ENCODE measurements around the gene SPSB2. TPM values are rescaled to one million over a fixed set of nuclear protein-coding genes. Genes with fewer than 3 reads are reported as not detected.
A peak's percentile ranks its signal among the peaks of the same experiment; 100 is the strongest.
"Not testable (repeated sequence)": the region's sequence is repeated elsewhere in the genome, so short reads cannot be mapped to it uniquely, and the experiment has no call there.

Gene SPSB2
- total RNA-seq, 4 donors from 2014 or later = 3.0 to 16.5 (median 7.5) TPM

- Histone ChIP-seq H3K9me3 (no peaks in the 10 kb centered on the region), H3K4me3 (peak within 1 kb of the TSS; percentile 76), H3K4me1 (peaks cover 20% of the 10 kb centered on the region), H3K27ac (peak within 1 kb of the TSS; percentile 77), H3K27me3 (no peaks in the 10 kb centered on the region), H3K36me3 (no peaks in the 10 kb centered on the region)
- WGBS = under 1% methylated on average over 29 of the region's 68 CpGs
- peak in 1 of 2 donors; percentile 89 for DNase-seq (ENCODE audit: low spot score in 2 of 2)
- no peak for TF ChIP-seq POLR2A (IDR thresholded peaks at IDR 0.05)
These were observed 41.3 kb upstream of the SPSB2 start, which contains the start of gene ENO2 for GRCh38 chr12:6914246-6914946. Gene ENO2, plus strand, starts transcription at chr12:6914580. Its CDS starts 1,253 bp downstream, at chr12:6915833.

GRCh38 chr12:6912164-6912935 lies 39.2 kb upstream of the SPSB2 start:
- Histone ChIP-seq H3K4me1 (peaks cover 20% of the 10 kb centered on the region), H3K4me3 (no peak overlapping the region), H3K9me3 (no peaks in the 10 kb centered on the region), H3K27ac (no peak overlapping the region), H3K27me3 (no peaks in the 10 kb centered on the region), H3K36me3 (no peaks in the 10 kb centered on the region)
- 91% methylated on average over 15 of the region's 15 CpGs for WGBS
- no peak for DNase-seq (ENCODE audit: low spot score in 2 of 2)
- TF ChIP-seq CTCF (IDR thresholded peaks at IDR 0.05) (no peak), POLR2A (IDR thresholded peaks at IDR 0.05) (no peak), POLR2AphosphoS5 (IDR thresholded peaks at IDR 0.05) (no peak), EP300 (IDR thresholded peaks at IDR 0.05) (no peak)

GRCh38 chr12:6909421-6910145 lies 36.5 kb upstream of the SPSB2 start:
- WGBS = 86% methylated on average over 4 of the region's 4 CpGs
- no peaks in the 10 kb centered on the region for H3K27me3 ChIP-seq
- DNase-seq (ENCODE audit: low spot score in 2 of 2) = no peak
- no peaks in the 10 kb centered on the region for H3K9me3 ChIP-seq
- peaks cover 4% of the 10 kb centered on the region for H3K36me3 ChIP-seq
- H3K4me1 ChIP-seq = peaks cover 16% of the 10 kb centered on the region
- TF ChIP-seq POLR2AphosphoS5 (IDR thresholded peaks at IDR 0.05) (no peak), CTCF (IDR thresholded peaks at IDR 0.05) (no peak)
- H3K4me3 ChIP-seq = no peak overlapping the region
- H3K27ac ChIP-seq = no peak overlapping the region

- DNase-seq (ENCODE audit: low spot score in 2 of 2); H3K9me3 ChIP-seq: not testable (repeated sequence)
- WGBS = 97% methylated on average over 11 of the region's 11 CpGs
These were observed 35.0 kb upstream of the SPSB2 start for GRCh38 chr12:6908141-6908540.

GRCh38 chr12:6905414-6906040 lies 32.4 kb upstream of the SPSB2 start:
- 67% methylated on average over 5 of the region's 5 CpGs for WGBS
- no peak for DNase-seq (ENCODE audit: low spot score in 2 of 2)
- Histone ChIP-seq H3K9me3 (no peaks in the 10 kb centered on the region), H3K36me3 (peaks cover 4% of the 10 kb centered on the region), H3K27ac (no peak overlapping the region), H3K4me3 (peak overlapping the region; percentile 55), H3K27me3 (no peaks in the 10 kb centered on the region), H3K4me1 (peaks cover 12% of the 10 kb centered on the region)
- TF ChIP-seq POLR2A (IDR thresholded peaks at IDR 0.05) = no peak
- no peak for TF ChIP-seq CTCF (IDR thresholded peaks at IDR 0.05)
- TF ChIP-seq POLR2AphosphoS5 (IDR thresholded peaks at IDR 0.05) = no peak

More at GRCh38 chr12:6908141-6908540, 35.0 kb upstream of the SPSB2 start:
- not testable (repeated sequence) for H3K27me3 ChIP-seq, H3K36me3 ChIP-seq, H3K27ac ChIP-seq, H3K4me3 ChIP-seq
- peaks cover 12% of the 10 kb centered on the region for H3K4me1 ChIP-seq

Data from suprapubic skin (tissue), 4 donors.